ENCODE data around the gene CLTCL1. TPM values are rescaled to one million over a fixed set of nuclear protein-coding genes. Genes with fewer than 3 reads are reported as not detected.
"Not testable (repeated sequence)": the region's sequence is repeated elsewhere in the genome, so short reads cannot be mapped to it uniquely, and the experiment has no call there.

CLTCL1 gene
- total RNA-seq, 2 donors from 2014 or later: 12.1 to 26.2 TPM

- Histone ChIP-seq H3K27ac (no peak overlapping the region), H3K36me3 (peaks cover 0 to 9% of the 10 kb centered on the region in 2 donors), H3K4me1 (replicated peaks) (no peaks in the 10 kb centered on the region), H3K9me3 (no peaks in the 10 kb centered on the region), H3K27me3 (replicated peaks; ENCODE audit: insufficient read depth) (no peaks in the 10 kb centered on the region), H3K4me3 (no peak overlapping the region)
- TF ChIP-seq POLR2A (IDR thresholded peaks at IDR 0.05): no peak
- intact Hi-C loops (cut with DNase I): no loop called here
- no peak for DNase-seq (ENCODE audit: low spot score)
- WGBS: 74% methylated on average over 9 of the region's 9 CpGs
Measured at GRCh38 chr22:19207401-19207808, 84.1 kb downstream of the CLTCL1 start.

GRCh38 chr22:19206287-19206686 lies 85.2 kb downstream of the CLTCL1 start:
- H3K27ac ChIP-seq: no peak overlapping the region
- no peak for TF ChIP-seq POLR2AphosphoS5 (IDR thresholded peaks at IDR 0.05)
- TF ChIP-seq POLR2A (IDR thresholded peaks at IDR 0.05): no peak
- no peak for TF ChIP-seq CTCF (IDR thresholded peaks at IDR 0.05)
- H3K9me3 ChIP-seq: no peaks in the 10 kb centered on the region
- no peaks in the 10 kb centered on the region for H3K4me1 ChIP-seq (replicated peaks)
- WGBS: 97% methylated on average over 6 of the region's 6 CpGs
- H3K36me3 ChIP-seq: peaks cover 0 to 9% of the 10 kb centered on the region in 2 donors
- DNase-seq (ENCODE audit: low spot score): no peak
- no peak overlapping the region for H3K4me3 ChIP-seq
- intact Hi-C loops (cut with DNase I): no loop called here
- H3K27me3 ChIP-seq (replicated peaks; ENCODE audit: insufficient read depth): no peaks in the 10 kb centered on the region

- DNase-seq (ENCODE audit: low spot score): no peak
- Histone ChIP-seq H3K27me3 (replicated peaks; ENCODE audit: insufficient read depth) (no peaks in the 10 kb centered on the region), H3K36me3 (peaks cover 0 to 2% of the 10 kb centered on the region in 2 donors), H3K4me1 (replicated peaks) (no peaks in the 10 kb centered on the region), H3K27ac (no peak overlapping the region), H3K4me3 (no peak overlapping the region), H3K9me3 (no peaks in the 10 kb centered on the region)
- intact Hi-C loops (cut with DNase I): no loop called here
- no peak for TF ChIP-seq CTCF (IDR thresholded peaks at IDR 0.05)
- TF ChIP-seq POLR2AphosphoS5 (IDR thresholded peaks at IDR 0.05): no peak
- TF ChIP-seq POLR2A (IDR thresholded peaks at IDR 0.05): no peak
- 92% methylated on average over 4 of the region's 4 CpGs for WGBS
Measured at GRCh38 chr22:19204640-19205039, 86.9 kb downstream of the CLTCL1 start.

- H3K27me3 ChIP-seq (replicated peaks; ENCODE audit: insufficient read depth): no peaks in the 10 kb centered on the region
- H3K27ac ChIP-seq: no peak overlapping the region
- intact Hi-C loops (cut with DNase I): no loop called here
- no peaks in the 10 kb centered on the region for H3K4me1 ChIP-seq (replicated peaks)
- no peak overlapping the region for H3K4me3 ChIP-seq
- H3K9me3 ChIP-seq: no peaks in the 10 kb centered on the region
- 81% methylated on average over 8 of the region's 8 CpGs for WGBS
- DNase-seq (ENCODE audit: low spot score): no peak
- TF ChIP-seq CTCF (IDR thresholded peaks at IDR 0.05) (no peak), POLR2A (IDR thresholded peaks at IDR 0.05) (no peak), POLR2AphosphoS5 (IDR thresholded peaks at IDR 0.05) (no peak)
- no peaks in the 10 kb centered on the region for H3K36me3 ChIP-seq
Measured at GRCh38 chr22:19203834-19204233, 87.7 kb downstream of the CLTCL1 start.

- H3K27ac ChIP-seq; H3K27me3 ChIP-seq (replicated peaks; ENCODE audit: insufficient read depth); H3K4me3 ChIP-seq; H3K9me3 ChIP-seq; H3K36me3 ChIP-seq; H3K4me1 ChIP-seq (replicated peaks); DNase-seq (ENCODE audit: low spot score); intact Hi-C loops (cut with DNase I): not testable (repeated sequence)
- 86% methylated on average over 3 of the region's 3 CpGs for WGBS
Measured at GRCh38 chr22:19202799-19203186, 88.7 kb downstream of the CLTCL1 start.

GRCh38 chr22:19201869-19202798 lies 89.4 kb downstream of the CLTCL1 start:
- H3K4me3 ChIP-seq: no peak overlapping the region
- 94% methylated on average over 18 of the region's 18 CpGs for WGBS
- H3K27ac ChIP-seq: no peak overlapping the region
- no peaks in the 10 kb centered on the region for H3K4me1 ChIP-seq (replicated peaks)
- H3K36me3 ChIP-seq: no peaks in the 10 kb centered on the region
- H3K27me3 ChIP-seq (replicated peaks; ENCODE audit: insufficient read depth): no peaks in the 10 kb centered on the region
- TF ChIP-seq POLR2AphosphoS5 (IDR thresholded peaks at IDR 0.05) (no peak), CTCF (IDR thresholded peaks at IDR 0.05) (no peak), POLR2A (IDR thresholded peaks at IDR 0.05) (no peak)
- no peak for DNase-seq (ENCODE audit: low spot score)
- no peaks in the 10 kb centered on the region for H3K9me3 ChIP-seq
- intact Hi-C loops (cut with DNase I): no loop called here

Data from prostate gland (tissue), 2 donors.